Brain microvascular endothelial cell (primary cell): ENCODE measurements around the gene TERB1.

ENCODE experiments used
- DNase-seq: peaks from one replicate; pipeline ENCODE4 v3.0.0-alpha.2; 2020
- H3K27ac ChIP-seq: fragments of 250-450 bp; sonication (Bioruptor Pico); 2 replicates; pipeline ENCODE4 v1.5.1; 2020; ENCODE audit warnings: mild to moderate bottlenecking, moderate library complexity
- H3K27me3 ChIP-seq: fragments of 250-450 bp; sonication (Bioruptor Pico); replicated peaks from 2 replicates; pipeline ENCODE4 v1.5.1; 2020; ENCODE audit warnings: mild to moderate bottlenecking
- H3K36me3 ChIP-seq: fragments of 250-450 bp; sonication (Bioruptor Pico); replicated peaks from 2 replicates; pipeline ENCODE4 v1.5.1; 2020; ENCODE audit warnings: mild to moderate bottlenecking
- H3K4me3 ChIP-seq: 2 replicates; pipeline ENCODE4 v1.5.1; 2011; ENCODE audit warnings: low read depth, mild to moderate bottlenecking, control low read depth, low read length, moderate library complexity
- in situ Hi-C: cut with HindIII; loops from 2 replicates; pipeline ENCODE4 v1.10.0; 2017; ENCODE audit warnings: low sequenced_read_pairs, low pct_ligation_motif_present
- TF ChIP-seq, protein P1 (sequence below): IDR thresholded peaks from 2 replicates; pipeline ENCODE4 v1.5.1; 2011; ENCODE audit warnings: low read depth, mild to moderate bottlenecking, moderate library complexity, low read length, control low read depth, inconsistent platforms; ENCODE audit errors: missing control alignments

The TERB1 gene, protein sequence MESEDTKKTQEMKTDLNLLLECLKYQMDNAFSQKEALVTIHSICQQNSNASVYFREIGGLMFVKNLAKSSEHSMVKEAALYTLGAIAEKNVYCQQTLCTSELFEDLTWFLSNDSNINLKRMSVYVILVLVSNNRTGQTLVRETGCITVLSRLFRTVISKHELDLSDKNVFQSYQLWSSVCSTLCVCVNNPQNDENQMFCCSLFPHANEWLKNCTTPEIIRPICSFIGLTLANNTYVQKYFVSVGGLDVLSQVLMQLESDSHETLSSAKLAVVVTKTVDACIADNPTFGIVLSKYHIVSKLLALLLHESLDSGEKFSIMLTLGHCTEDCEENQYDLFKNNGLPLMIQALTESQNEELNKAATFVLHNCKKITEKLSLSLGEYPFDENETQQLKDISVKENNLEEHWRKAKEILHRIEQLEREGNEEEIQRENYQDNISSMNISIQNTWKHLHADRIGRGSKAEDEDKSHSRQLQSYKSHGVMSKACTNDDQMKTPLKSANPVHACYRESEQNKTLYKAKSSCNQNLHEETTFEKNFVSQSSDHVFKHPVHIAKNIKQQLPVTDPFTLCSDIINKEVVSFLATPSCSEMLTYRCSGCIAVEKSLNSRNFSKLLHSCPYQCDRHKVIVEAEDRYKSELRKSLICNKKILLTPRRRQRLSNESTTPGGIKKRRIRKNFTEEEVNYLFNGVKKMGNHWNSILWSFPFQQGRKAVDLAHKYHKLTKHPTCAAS

DNA sequence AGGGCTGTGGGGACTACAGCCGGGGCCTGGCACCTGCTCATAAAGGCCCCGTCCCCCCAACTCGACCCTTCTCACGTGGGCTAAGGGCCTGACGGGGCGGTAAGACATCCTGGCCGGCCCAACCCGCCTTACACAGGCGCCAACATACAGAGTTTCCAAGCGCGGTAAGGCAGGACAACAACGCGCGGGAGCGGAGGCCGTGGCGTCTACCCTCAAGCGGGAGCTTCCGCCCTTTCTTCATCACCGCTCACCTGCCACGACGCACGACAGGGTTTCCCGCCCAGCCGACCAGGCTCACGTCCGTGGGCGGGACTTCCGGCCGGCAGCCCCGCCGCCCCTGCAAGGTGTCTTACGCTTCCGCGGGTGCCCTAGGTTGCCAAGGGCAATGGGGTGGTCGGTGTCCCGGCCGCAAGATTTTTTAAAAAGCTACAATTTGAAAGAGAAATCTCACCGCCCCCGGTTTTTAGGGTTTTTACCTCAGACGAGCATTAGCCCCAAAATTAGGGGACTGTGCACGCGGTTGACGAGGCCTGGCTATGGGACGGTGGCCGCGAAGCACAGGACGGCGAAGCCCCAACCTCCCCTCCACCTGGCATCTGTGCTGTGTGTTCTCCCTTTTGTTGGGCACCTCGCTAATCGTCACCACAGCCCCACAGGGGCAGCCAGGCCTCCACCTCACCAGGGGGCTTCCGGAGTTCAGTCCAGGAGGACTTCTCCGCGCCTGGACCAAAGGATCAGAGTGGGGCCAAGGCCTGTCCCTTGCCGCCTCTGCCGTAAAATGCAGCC, at the start of gene TERB1:
Gene TERB1 (minus strand): TSS at position 265 of the 786 bp plus-strand sequence. CDS start 4,786 bp downstream, outside the sequence.
- DNase-seq: no peak
- in situ Hi-C loops: no loop called here
- Histone ChIP-seq H3K27ac (no peak within 1 kb of the TSS), H3K4me3 (no peak within 1 kb of the TSS), H3K27me3 (no peaks in the 10 kb centered on the region), H3K36me3 (peaks cover 21% of the 10 kb centered on the region)
- TF ChIP-seq, protein P1, sequence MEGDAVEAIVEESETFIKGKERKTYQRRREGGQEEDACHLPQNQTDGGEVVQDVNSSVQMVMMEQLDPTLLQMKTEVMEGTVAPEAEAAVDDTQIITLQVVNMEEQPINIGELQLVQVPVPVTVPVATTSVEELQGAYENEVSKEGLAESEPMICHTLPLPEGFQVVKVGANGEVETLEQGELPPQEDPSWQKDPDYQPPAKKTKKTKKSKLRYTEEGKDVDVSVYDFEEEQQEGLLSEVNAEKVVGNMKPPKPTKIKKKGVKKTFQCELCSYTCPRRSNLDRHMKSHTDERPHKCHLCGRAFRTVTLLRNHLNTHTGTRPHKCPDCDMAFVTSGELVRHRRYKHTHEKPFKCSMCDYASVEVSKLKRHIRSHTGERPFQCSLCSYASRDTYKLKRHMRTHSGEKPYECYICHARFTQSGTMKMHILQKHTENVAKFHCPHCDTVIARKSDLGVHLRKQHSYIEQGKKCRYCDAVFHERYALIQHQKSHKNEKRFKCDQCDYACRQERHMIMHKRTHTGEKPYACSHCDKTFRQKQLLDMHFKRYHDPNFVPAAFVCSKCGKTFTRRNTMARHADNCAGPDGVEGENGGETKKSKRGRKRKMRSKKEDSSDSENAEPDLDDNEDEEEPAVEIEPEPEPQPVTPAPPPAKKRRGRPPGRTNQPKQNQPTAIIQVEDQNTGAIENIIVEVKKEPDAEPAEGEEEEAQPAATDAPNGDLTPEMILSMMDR: no peak

DNA sequence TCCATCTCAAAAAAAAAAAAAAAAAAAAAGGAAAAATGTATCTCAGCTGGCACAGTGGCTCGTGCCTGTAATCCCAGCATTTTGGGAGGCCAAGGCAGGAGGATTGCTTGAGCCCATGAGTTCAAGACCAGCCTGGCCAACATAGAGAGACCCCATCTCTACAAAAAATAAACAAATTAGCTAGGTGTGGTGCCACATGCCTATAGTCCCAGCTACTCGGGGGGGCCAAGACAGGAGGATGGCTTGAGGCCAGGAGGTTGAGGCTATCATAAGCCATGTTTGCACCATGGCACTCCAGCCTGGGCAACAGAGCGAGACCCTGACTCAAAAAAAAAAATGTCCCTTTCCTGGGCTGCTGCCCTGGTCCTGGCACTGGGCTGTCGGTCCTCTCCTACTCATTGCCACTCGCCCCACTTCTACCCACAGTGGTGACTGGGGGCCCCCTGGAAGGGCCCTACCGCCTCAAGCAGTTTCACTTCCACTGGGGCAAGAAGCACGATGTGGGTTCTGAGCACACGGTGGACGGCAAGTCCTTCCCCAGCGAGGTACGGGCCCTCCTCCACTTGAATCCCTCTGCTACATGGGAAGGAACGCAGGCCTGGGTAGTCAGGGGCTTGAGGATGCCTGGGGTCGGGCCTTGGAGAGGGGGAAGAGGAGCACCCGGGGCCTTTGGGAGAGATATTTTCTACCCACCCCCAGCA, 48.9 kb upstream of the TERB1 start:
- no peak for DNase-seq
- H3K4me3 ChIP-seq: no peak overlapping the region
- TF ChIP-seq, protein P1: no peak
- no peaks in the 10 kb centered on the region for H3K36me3 ChIP-seq
- H3K27ac ChIP-seq: no peak overlapping the region
- in situ Hi-C loops: no loop called here
- H3K27me3 ChIP-seq: peaks cover 23% of the 10 kb centered on the region

DNA sequence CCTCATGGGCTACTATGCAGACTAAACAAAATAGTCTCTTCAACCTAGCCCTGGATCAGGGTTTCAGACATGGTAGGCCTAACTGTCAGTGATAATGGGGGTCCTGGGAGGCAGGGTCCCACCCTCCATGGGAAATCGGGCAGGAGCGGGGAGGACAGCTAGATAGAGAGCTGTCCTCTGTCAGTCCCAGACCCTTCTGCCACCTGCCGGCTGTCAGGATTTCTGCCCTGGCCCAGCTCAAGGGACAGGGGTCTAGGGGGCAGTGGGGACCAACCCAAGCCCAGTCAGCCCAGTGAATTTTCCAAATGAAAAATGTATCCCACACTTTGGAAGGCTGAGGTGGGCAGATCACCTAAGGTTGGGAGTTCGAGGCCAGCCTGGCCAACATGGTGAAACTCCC, 48.2 kb upstream of the TERB1 start:
- Histone ChIP-seq H3K36me3 (no peaks in the 10 kb centered on the region), H3K27me3 (peaks cover 29% of the 10 kb centered on the region), H3K27ac (no peak overlapping the region), H3K4me3 (no peak overlapping the region)
- DNase-seq: no peak
- in situ Hi-C loops: no loop called here
- TF ChIP-seq, protein P1: peak; percentile 18

DNA sequence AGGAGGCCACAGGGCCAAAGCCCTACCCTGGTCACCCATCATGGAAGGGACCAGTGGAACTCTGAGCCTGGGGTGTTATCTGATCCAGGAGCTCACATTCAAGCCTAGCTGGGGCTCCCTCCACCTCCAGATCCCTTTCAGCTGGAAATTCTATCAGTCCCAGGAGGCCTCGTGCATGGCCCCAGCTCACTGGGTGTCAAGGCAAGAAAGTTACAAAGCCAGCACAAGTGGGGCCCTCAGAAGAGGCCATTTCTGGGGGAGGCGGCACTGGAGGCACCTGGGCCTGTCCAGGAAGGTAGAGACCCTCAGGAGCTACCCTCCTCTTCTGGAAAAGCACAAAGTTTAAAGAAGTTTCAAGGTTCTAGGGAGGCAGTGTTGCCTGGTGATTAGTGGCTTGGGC, 47.6 kb upstream of the TERB1 start:
- Histone ChIP-seq H3K4me3 (no peak overlapping the region), H3K27me3 (peaks cover 32% of the 10 kb centered on the region), H3K36me3 (no peaks in the 10 kb centered on the region)

DNA sequence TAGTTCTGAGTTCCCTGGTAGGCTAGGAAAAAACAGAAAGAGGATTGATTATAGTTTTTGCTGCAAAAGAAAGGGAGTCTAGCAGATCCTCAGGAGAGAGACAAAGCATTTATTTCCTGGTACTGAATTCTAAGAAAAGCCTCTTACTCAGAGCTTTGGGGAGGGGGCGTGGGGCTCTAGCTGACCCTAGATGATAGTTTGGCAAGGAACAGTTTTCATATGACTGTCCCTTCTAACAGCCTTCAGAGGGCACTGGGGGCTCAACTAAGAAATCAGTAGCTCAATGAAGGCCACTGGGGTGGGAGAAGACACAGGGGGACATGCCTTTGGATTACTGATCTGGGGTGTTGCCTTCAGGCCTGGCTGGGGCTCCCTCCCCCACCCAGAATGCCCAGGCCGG, 46.8 kb upstream of the TERB1 start:
- no peak overlapping the region for H3K27ac ChIP-seq
- H3K36me3 ChIP-seq: no peaks in the 10 kb centered on the region
- in situ Hi-C loops: no loop called here
- no peak overlapping the region for H3K4me3 ChIP-seq
- TF ChIP-seq, protein P1: no peak
- H3K27me3 ChIP-seq: peaks cover 34% of the 10 kb centered on the region
- no peak for DNase-seq

More for the DNA sequence above, 47.6 kb upstream of the TERB1 start:
- no peak overlapping the region for H3K27ac ChIP-seq
- TF ChIP-seq, protein P1: no peak
- in situ Hi-C loops: no loop called here
- no peak for DNase-seq
